HG02610 (cell line): Measurements from ENCODE around the gene IL13RA2.

Experiments
- ATAC-seq: cut with Tn5 transposase; IDR thresholded peaks from one replicate; pipeline ENCODE4 v1.9.1; 2021; ENCODE audit warnings: mild to moderate bottlenecking, moderate library complexity; ENCODE audit not compliant: unreplicated experiment

The IL13RA2 gene

GRCh38 chrX:114997779-114998178 is 19.6 kb downstream of the IL13RA2 start:
- ATAC-seq = no peak

DNA sequence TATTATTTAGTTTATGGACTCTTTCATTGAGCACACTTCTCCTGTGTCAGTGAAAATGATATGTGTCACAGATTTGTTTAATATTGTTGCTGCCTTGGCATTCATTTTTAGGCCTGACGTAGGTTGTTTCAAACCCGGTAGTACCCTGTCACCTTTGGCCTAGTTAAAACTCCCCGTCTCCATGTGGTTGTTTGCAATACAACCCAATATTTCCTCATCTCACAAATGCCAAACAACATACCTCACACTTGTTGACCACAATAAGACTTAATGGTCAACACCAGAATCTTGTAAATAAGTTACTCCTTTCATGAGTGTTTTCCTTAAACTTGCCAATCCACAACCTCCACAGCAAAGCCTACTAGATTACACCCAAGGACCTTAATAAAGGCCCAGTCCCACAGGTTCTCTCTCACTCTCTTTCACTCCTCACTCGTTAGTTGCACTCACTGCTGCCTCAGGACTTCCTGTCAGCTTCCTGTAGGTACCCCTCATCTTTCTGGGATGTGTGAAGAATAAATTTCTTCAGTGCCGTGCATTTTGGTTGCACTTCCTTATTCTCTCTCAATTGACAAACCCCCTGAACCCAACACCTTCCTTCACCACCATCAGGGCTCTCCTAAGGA is 31.3 kb downstream of the IL13RA2 start:
- no peak for ATAC-seq

DNA sequence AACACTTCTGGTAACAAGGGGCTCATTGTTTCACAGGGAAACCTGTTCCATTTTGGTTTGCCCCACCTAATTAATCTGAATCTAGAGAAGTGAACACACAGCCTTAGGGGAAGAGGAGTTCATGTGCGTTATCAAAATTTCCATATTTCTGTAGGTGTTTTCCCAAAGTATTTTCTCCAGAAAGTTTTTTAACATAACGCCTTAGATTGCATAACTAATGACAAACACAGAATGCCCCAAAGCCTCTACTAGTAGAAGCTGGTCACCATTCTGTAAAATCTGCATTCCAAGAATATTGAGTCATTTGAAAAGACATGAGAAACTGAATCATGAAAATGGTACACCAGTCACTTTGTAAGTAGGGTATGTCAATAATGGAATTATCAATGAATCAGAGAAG is 41.1 kb downstream of the IL13RA2 start:
- ATAC-seq = no peak

- ATAC-seq = no peak
Observed at GRCh38 chrX:114973013-114973412, 44.4 kb downstream of the IL13RA2 start.

GRCh38 chrX:114970806-114971205 is 46.6 kb downstream of the IL13RA2 start:
- no peak for ATAC-seq

GRCh38 chrX:114964374-114964773 is 53.0 kb downstream of the IL13RA2 start:
- no peak for ATAC-seq

DNA sequence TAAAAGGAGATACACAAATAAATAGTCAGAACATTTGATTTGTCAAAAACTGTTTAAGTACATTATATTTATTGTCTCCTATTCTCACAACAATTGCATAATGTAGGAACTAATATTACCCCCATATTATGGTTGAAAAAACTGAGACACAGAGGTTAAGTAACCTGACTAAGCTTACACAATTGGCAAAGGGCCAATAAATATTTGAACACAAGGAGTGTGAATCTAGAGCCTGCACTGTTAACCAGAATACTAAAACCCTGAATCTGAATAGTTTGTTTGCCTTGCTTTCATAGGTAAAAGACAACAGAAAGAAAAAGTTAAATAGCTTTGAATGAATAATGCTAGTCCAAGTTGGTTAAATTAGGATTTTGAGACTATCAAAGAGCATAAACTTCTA is 55.2 kb downstream of the IL13RA2 start:
- ATAC-seq = no peak

DNA sequence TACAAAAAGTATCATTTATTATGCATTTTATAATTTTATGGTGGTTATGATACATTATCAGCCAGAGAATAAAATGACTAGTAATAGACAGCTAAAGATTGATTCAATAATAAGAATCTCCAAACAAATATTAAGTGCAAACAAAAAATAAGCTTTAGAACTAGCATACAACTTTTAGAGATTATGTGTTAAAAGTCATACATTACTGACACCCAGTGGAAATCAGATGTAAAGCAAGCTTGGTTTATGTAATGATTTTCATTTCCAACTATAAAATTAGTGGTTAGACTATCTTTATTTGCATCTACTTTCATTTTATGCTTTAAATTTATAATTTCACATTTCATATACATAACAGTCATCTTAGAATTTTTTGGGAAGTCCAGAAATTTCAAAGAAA is 57.7 kb downstream of the IL13RA2 start:
- ATAC-seq = no peak
